Hepatocyte (in vitro differentiated cells): ENCODE measurements around the gene GNAS. TPM values are rescaled to one million over a fixed set of nuclear protein-coding genes. Genes with fewer than 3 reads are reported as not detected.

Experiments used
- DNase-seq: peaks from one replicate; pipeline ENCODE4 v3.0.0-alpha.2; 2016; ENCODE audit warnings: low spot score
- H2AFZ ChIP-seq: fragments of 200-600 bp; sonication (generic); 2 replicates; pipeline ENCODE4 v1.6.0; 2016; ENCODE audit warnings: antibody characterized with exemption, mild to moderate bottlenecking
- H3K27ac ChIP-seq: fragments of 200-600 bp; sonication (generic); 2 replicates; pipeline ENCODE4 v1.5.1; 2016; ENCODE audit warnings: mild to moderate bottlenecking
- H3K27me3 ChIP-seq: fragments of 200-600 bp; sonication (generic); 2 replicates; pipeline ENCODE4 v1.6.1; 2016
- H3K36me3 ChIP-seq: fragments of 200-600 bp; sonication (generic); replicated peaks from 2 replicates; pipeline ENCODE4 v1.5.1; 2016; ENCODE audit warnings: low read depth; ENCODE audit not compliant: insufficient read depth
- H3K4me1 ChIP-seq: fragments of 200-600 bp; sonication (generic); 2 replicates; pipeline ENCODE4 v1.5.1; 2016; ENCODE audit warnings: mild to moderate bottlenecking, moderate library complexity; ENCODE audit not compliant: insufficient read depth
- H3K4me2 ChIP-seq: fragments of 200-600 bp; sonication (generic); 2 replicates; pipeline ENCODE4 v1.6.0; 2016
- H3K4me3 ChIP-seq: fragments of 200-600 bp; sonication (generic); 2 replicates; pipeline ENCODE4 v1.5.1; 2016; ENCODE audit warnings: mild to moderate bottlenecking
- H3K79me2 ChIP-seq: fragments of 200-600 bp; sonication (generic); 2 replicates; pipeline ENCODE4 v1.6.0; 2017; ENCODE audit warnings: mild to moderate bottlenecking
- H3K9me2 ChIP-seq: fragments of 200-600 bp; sonication (generic); replicated peaks from 2 replicates; pipeline ENCODE4 v1.6.0; 2017; ENCODE audit warnings: mild to moderate bottlenecking; ENCODE audit not compliant: insufficient read depth
- H3K9me3 ChIP-seq: fragments of 200-600 bp; sonication (generic); 2 replicates; pipeline ENCODE4 v1.5.1; 2016; ENCODE audit warnings: low read depth, mild to moderate bottlenecking
- H4K20me1 ChIP-seq: fragments of 200-600 bp; sonication (generic); 2 replicates; pipeline ENCODE4 v1.6.0; 2016; ENCODE audit warnings: mild to moderate bottlenecking; ENCODE audit not compliant: insufficient read depth, poor library complexity, severe bottlenecking
- CTCF ChIP-seq: fragments of 200-600 bp; sonication (generic); IDR thresholded peaks from 2 replicates; pipeline ENCODE4 v1.5.1; 2016; ENCODE audit warnings: antibody characterized with exemption, mild to moderate bottlenecking; ENCODE audit not compliant: poor library complexity
- EZH2 ChIP-seq: fragments of 200-600 bp; sonication (generic); IDR thresholded peaks from 2 replicates; pipeline ENCODE4 v1.6.1; 2016; ENCODE audit warnings: antibody characterized with exemption, mild to moderate bottlenecking, borderline replicate concordance
- EZH2phosphoT487 ChIP-seq: fragments of 200-600 bp; sonication (generic); IDR thresholded peaks from one replicate; pipeline ENCODE4 v1.6.1; 2018; ENCODE audit warnings: antibody characterized with exemption, mild to moderate bottlenecking, low read depth, moderate library complexity; ENCODE audit not compliant: unreplicated experiment, severe bottlenecking
- WGBS: methylation state at CpG from one replicate; pipeline ENCODE4 v1.1.6; 2016; ENCODE audit warnings: low lambda C conversion rate; ENCODE audit errors: missing lambda C conversion rate; 5-methylcytosine and 5-hydroxymethylcytosine counted together
- polyA plus RNA-seq: library from polyadenylated mRNA; unstranded; fragments of >200 nt; fragmentation: Nextera tagmentation; extraction: Ambion mirVana; gene quantifications from 2 replicates; pipeline ENCODE4 v1.2.1, GENCODE V29; 2016
- total RNA-seq: library from RNA; depleted of rRNA; stranded (reverse); fragments of >200 nt; gene quantifications from 2 replicates; pipeline ENCODE4 v1.2.3, GENCODE V29; 2014

GNAS gene
- total and polyA plus RNA-seq, 2 experiments from 2014 or later, result 897 to 1,649 TPM

- Histone ChIP-seq H3K4me1 (peaks cover 18% of the 10 kb centered on the region), H3K27me3 (no peaks in the 10 kb centered on the region), H3K9me3 (no peaks in the 10 kb centered on the region), H3K9me2 (no peaks in the 10 kb centered on the region), H3K36me3 (peaks cover 12% of the 10 kb centered on the region), H3K4me2 (no peak overlapping the region), H3K79me2 (peaks cover 64% of the 10 kb centered on the region), H2AFZ (no peak overlapping the region), H3K27ac (no peak overlapping the region), H4K20me1 (peaks cover 59% of the 10 kb centered on the region), H3K4me3 (no peak overlapping the region)
- TF ChIP-seq CTCF, result no peak
- no peak for TF ChIP-seq EZH2phosphoT487
- TF ChIP-seq EZH2, result no peak
- DNase-seq, result no peak
- WGBS, result 94% methylated on average over 5 of the region's 5 CpGs
Measured at GRCh38 chr20:58906111-58906510, 53.6 kb downstream of the GNAS start.

- Histone ChIP-seq H3K4me2 (peak overlapping the region; percentile 46), H3K27ac (peak overlapping the region; percentile 76), H3K27me3 (no peaks in the 10 kb centered on the region), H3K79me2 (peaks cover 56% of the 10 kb centered on the region), H3K4me1 (peaks cover 18% of the 10 kb centered on the region), H2AFZ (no peak overlapping the region), H3K9me2 (no peaks in the 10 kb centered on the region), H4K20me1 (peaks cover 51% of the 10 kb centered on the region), H3K9me3 (no peaks in the 10 kb centered on the region), H3K36me3 (peaks cover 16% of the 10 kb centered on the region), H3K4me3 (no peak overlapping the region)
- DNase-seq, result no peak
- 77% methylated on average over 3 of the region's 3 CpGs for WGBS
- TF ChIP-seq CTCF (no peak), EZH2phosphoT487 (no peak), EZH2 (no peak)
Measured at GRCh38 chr20:58906894-58907293, 54.4 kb downstream of the GNAS start.

- H3K4me3 ChIP-seq, result no peak overlapping the region
- H3K4me2 ChIP-seq, result peak overlapping the region; percentile 46
- H3K9me2 ChIP-seq, result no peaks in the 10 kb centered on the region
- no peak for TF ChIP-seq CTCF
- TF ChIP-seq EZH2phosphoT487, result no peak
- TF ChIP-seq EZH2, result no peak
- peaks cover 50% of the 10 kb centered on the region for H3K79me2 ChIP-seq
- peaks cover 16% of the 10 kb centered on the region for H3K36me3 ChIP-seq
- 53% methylated on average over 13 of the region's 13 CpGs for WGBS
- H3K27me3 ChIP-seq, result no peaks in the 10 kb centered on the region
- DNase-seq, result peak; percentile 94
- peak overlapping the region; percentile 76 for H3K27ac ChIP-seq
- peaks cover 18% of the 10 kb centered on the region for H3K4me1 ChIP-seq
- H2AFZ ChIP-seq, result no peak overlapping the region
- peaks cover 44% of the 10 kb centered on the region for H4K20me1 ChIP-seq
- no peaks in the 10 kb centered on the region for H3K9me3 ChIP-seq
Measured at GRCh38 chr20:58907320-58908137, 55.0 kb downstream of the GNAS start.
